Measurements from ENCODE around the gene ERFE.
"Not testable (repeated sequence)": the region's sequence is repeated elsewhere in the genome, so short reads cannot be mapped to it uniquely, and the experiment has no call there.

Gene ERFE

GRCh38 chr2:238169048-238169707, 10.4 kb downstream of the ERFE start:
- no peak for DNase-seq

GRCh38 chr2:238169708-238170251, 11.0 kb downstream of the ERFE start:
- DNase-seq = no peak
- no peak for ATAC-seq

More at GRCh38 chr2:238169048-238169707, 10.4 kb downstream of the ERFE start:
- ATAC-seq = no peak

- ATAC-seq = no peak
Measured at GRCh38 chr2:238170386-238171071, 11.8 kb downstream of the ERFE start.

GRCh38 chr2:238171072-238171431, 12.3 kb downstream of the ERFE start:
- DNase-seq, ATAC-seq: not testable (repeated sequence)

More at GRCh38 chr2:238170386-238171071, 11.8 kb downstream of the ERFE start:
- DNase-seq = no peak

GRCh38 chr2:238171575-238172187, 12.9 kb downstream of the ERFE start:
- ATAC-seq = no peak

GRCh38 chr2:238172439-238172838, 13.7 kb downstream of the ERFE start:
- ATAC-seq (no peak), DNase-seq (no peak)

More at GRCh38 chr2:238171575-238172187, 12.9 kb downstream of the ERFE start:
- DNase-seq = no peak

GRCh38 chr2:238173692-238174091, 14.9 kb downstream of the ERFE start:
- DNase-seq (no peak), ATAC-seq (no peak)

GRCh38 chr2:238174291-238174690, 15.5 kb downstream of the ERFE start:
- ATAC-seq (no peak), DNase-seq (no peak)

GRCh38 chr2:238174701-238175100, 15.9 kb downstream of the ERFE start:
- ATAC-seq = no peak
- DNase-seq = no peak

GRCh38 chr2:238176613-238177012, 17.8 kb downstream of the ERFE start:
- no peak for ATAC-seq
- DNase-seq = no peak

GRCh38 chr2:238180554-238180953, 21.8 kb downstream of the ERFE start:
- ATAC-seq (no peak), DNase-seq (no peak)

GRCh38 chr2:238182362-238182761, 23.6 kb downstream of the ERFE start:
- DNase-seq (no peak), ATAC-seq (no peak)

- no peak for DNase-seq
- no peak for ATAC-seq
Measured at GRCh38 chr2:238183821-238184220, 25.1 kb downstream of the ERFE start.

- ATAC-seq = no peak
- no peak for DNase-seq
Measured at GRCh38 chr2:238187618-238188548, 29.1 kb downstream of the ERFE start.

GRCh38 chr2:238190445-238190844, 31.7 kb downstream of the ERFE start:
- ATAC-seq (no peak), DNase-seq (no peak)

- ATAC-seq (no peak), DNase-seq (no peak)
Measured at GRCh38 chr2:238202326-238203093, 43.7 kb downstream of the ERFE start.

GRCh38 chr2:238203094-238203972, 44.6 kb downstream of the ERFE start, which contains the start of gene ILKAP:
Gene ILKAP, minus strand, starts transcription at chr2:238203695. Its CDS starts 142 bp downstream, at chr2:238203553.
- ATAC-seq = peak; percentile 99

GRCh38 chr2:238203973-238204683, 45.4 kb downstream of the ERFE start:
- DNase-seq (no peak), ATAC-seq (no peak)

More at GRCh38 chr2:238203094-238203972, 44.6 kb downstream of the ERFE start, which contains the start of gene ILKAP:
- peak; percentile 93 for DNase-seq

- ATAC-seq (no peak), DNase-seq (no peak)
Measured at GRCh38 chr2:238207006-238207405, 48.2 kb downstream of the ERFE start.
